HG03460 (cell line): ENCODE measurements around the gene MN1.

Experiments used
- ATAC-seq: cut with Tn5 transposase; IDR thresholded peaks from one replicate; pipeline ENCODE4 v1.9.1; 2021; ENCODE audit not compliant: unreplicated experiment

Gene MN1

DNA sequence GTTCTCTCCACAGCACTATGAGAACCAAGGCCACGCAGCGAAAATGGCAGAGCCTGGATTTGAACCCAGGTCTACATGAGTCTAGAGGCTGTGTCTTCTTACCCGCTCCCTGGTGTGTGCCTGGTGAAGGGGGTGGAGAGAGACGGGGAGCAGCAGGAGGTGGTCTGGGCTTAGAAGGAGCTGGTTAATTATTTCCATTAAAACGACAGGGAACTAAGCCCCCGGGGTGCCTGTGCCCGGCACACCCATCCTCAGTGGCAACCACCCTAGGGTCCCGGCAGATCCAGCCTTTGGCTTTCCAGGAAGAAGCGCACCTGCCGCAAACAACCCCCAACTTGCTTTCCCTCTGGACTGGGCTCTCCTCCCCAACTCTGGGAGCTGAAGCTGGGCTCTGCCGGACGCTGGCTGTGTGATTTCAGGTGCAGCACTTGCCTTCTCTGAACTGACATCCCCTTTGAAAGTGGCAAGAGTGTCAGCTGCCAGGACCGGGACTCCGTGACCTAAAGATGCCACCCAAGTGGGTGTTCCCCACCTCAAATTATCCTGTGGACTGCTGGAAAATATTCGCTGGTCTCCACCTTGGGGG is 35.8 kb downstream of the MN1 start:
- no peak for ATAC-seq

DNA sequence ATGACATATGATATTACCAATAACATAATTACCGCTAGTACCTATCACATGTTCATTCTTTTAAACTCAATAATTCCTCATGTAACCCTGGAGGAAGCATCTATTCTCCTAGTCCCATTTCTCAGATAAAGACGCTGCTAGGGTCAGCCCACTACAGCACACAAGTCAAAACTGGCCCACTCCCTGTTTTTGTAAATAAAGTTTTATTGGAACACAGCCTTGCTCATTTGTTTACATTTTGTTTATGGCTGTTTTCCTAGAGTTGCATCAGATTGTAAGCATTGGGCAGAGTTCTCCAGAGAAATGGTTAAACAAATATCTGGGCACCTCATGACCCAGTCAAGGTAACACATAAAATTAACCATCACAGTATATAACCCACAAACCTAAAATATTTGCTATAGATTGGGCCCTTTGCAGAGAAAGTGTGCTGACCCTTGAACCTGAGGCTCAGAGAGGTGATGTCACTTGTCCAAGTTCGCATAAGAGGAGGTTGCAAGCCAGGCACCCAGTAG is 36.8 kb downstream of the MN1 start:
- no peak for ATAC-seq

GRCh38 chr22:27761665-27762064 is 39.9 kb downstream of the MN1 start:
- ATAC-seq = no peak

DNA sequence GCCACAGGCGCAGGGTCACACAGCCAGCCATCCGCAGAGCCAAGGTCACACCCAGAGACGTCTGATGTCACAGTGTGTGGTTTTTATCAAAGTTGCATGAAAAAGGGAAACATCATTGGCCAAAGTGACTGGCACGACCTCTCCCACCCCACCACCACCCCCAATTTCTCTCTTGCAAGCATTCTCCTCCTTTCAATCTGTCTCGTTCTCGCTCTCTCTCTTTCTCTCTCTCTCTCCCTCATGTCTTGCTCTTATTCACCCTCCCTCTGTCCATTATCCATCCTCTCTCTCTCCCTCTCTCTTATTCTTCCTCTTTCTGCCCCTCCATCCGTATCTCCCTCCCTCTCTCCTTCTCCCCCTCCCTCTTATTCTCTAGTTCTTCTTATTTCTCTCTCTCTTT is 40.6 kb downstream of the MN1 start:
- ATAC-seq = no peak

GRCh38 chr22:27760474-27760873 is 41.1 kb downstream of the MN1 start:
- ATAC-seq = no peak

- ATAC-seq = no peak
Observed at GRCh38 chr22:27757928-27758525, 43.5 kb downstream of the MN1 start.

DNA sequence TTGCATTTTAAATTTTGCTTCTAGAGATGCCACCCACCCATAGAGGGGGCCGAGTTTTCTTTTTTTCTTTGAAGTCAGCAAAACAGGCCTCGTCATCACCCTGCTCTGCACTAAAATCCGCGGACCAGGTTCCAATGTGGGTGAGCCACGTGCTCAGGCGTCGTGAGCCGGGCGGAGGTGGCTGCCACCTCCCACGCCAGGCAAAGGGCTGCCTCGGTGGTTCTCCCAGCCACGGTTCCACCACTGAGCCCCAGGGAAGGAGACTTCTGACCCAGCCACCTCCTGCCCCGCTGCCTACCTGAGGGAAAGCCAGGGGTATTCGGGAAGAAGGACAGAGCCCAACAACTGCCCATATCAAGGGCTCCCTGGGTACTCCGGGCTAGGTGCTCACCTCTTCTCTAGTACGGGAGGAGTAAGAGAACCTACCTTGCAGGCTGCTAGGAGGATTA is 45.3 kb downstream of the MN1 start:
- no peak for ATAC-seq

- no peak for ATAC-seq
Observed at GRCh38 chr22:27755521-27756211, 45.9 kb downstream of the MN1 start.

DNA sequence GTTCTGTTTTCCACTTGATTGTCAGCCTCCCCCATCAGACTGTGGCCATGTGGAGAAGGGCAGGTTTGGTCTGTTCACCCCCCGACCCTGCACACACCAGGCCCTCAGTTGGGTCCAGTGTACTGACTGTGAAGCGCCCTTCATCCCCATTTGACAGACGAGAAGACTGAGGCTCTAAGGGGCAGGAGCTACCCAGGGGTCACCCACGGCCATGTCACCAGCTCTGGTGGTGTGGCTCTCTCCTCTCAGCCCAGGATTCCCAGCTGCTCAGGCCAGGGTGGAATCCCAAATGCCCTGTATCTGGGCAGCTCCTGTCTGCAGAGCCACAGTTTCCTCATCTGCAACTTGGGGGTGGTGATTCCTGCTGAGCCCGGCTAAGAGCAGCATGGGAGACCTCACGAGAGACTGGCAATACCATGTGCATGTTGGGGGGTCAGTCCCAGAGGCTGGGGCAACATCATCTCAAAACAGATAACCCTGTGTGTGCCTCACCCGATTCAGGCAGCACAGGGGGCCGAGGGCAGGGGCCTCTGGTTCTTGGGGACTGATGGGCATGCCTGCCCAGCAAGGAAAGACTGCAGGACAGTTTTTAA is 46.6 kb downstream of the MN1 start:
- ATAC-seq = no peak

DNA sequence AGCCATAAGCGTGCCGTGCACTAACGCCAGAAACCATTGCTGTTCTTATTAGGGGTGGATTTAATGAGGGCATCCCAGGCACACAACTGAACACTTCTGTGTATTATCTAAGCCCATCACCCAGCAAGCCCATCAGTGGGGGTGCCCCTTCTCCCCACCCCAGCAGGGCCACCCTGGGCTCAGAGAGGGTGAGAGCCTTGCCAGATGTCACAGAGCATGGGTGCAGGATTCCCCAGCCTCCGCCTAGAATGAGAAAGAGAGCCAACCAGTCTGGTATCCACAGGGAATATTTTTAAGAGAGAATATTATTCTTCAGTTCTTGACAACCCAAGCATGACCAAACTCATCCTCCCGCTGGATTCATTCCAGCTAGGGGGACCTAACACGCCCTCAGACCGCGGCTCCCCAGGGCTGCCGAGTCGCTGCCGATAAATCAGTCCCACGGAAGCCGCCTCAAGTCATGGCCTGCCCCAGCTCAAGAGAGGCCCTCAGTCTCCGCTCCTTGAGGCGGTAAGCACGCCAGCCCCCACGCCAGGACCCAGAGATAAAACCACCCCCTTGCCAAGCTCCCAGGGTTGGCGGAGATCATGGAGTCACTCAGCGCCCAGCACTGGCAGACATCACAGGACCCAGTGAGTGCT is 47.2 kb downstream of the MN1 start:
- ATAC-seq = no peak

DNA sequence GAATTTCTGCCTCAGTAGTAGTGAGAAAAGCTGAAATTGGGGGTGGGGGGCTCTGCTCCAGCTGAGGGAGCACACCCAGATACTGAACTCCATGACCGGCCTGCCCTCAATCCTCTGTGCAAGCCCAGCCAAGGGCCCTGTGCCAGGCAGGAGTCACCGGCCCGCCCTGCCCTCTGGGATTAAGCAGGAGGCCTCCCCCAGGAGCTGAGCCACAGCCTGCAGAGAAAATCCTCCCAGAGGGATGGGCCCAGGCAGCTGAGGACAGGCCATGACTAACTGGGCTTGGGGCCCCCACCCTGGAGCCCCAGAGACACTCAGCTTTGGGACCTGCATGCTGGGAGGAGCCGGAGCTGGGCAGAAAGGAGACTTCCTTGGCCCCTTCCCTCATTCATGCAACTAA is 48.8 kb downstream of the MN1 start:
- ATAC-seq = no peak

GRCh38 chr22:27752141-27752540 is 49.4 kb downstream of the MN1 start:
- no peak for ATAC-seq

- ATAC-seq = no peak
Observed at GRCh38 chr22:27751277-27752070, 50.1 kb downstream of the MN1 start.

DNA sequence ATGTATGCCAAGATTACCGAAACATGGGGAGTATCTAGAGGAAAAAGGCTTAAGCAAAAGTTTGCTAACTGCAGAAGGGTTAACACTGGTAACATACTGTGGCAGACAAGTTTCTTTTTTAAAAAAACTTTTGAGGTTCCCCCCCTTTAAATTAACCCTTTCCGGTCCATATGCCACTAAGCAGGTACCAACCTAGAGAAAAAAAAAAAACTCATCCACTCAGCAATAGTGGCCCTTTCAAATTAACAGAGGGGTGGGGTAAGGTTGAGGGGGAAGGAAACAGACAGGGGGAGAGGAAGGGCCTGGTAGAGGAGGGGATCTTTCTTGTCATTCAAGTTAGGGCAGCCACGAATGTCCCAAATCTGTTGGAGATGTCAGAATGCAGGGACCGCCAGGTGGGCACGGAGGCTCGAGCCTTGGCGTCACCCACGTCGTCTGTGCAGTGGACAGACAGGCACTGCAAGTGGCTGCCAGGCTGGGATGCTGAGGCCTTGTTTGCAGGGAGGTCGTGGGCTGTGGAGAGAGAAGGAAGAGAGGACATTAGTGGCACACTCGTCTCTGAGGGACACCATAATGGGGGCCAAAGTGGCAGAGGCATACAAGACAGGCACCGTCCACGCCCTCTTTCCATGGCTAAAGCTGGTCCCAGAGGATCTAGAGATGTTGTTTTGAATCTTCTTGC is 50.8 kb downstream of the MN1 start:
- no peak for ATAC-seq

GRCh38 chr22:27749597-27750225 is 51.8 kb downstream of the MN1 start:
- no peak for ATAC-seq

DNA sequence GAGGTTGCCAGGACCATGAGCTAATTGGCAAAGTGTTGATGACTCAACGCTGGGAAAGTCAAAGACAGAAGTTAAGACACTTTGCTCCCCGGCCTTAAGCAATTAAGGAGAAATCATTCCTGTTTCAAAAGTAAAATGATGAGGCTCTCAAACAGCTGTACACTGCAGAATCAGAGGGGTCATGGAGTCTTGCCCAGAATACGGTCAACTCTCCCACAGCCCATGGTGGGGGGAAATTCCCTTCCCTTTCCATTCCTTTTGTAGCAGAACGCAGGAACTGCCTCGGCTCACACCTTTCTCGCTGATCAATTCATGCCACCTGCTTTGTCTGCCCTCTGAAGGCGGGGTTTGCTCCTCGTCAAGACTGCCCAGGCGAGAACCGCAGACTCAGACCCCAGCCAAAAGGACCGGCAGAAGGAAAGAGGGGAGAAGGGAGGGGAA is 52.8 kb downstream of the MN1 start:
- no peak for ATAC-seq

DNA sequence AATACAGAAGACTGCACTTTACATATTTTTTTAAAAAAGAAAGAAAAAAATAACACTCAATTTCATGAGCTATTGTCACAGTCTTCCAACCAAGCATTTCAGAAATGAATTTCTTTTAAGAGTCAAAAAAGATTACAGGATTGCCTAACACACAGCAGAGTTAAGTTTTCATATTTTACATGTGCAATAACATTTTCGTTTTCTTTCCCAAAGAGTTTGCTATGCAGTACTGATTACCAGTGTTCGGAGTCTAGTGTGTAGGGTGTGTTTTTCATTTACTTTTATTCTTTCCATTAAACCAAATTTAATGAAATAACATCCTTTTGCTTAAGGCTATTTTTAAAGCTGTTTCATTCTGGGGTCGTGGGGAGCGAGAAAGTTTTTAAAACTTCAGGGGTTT is 53.2 kb downstream of the MN1 start:
- no peak for ATAC-seq

GRCh38 chr22:27747396-27748221 is 53.9 kb downstream of the MN1 start:
- ATAC-seq = no peak

DNA sequence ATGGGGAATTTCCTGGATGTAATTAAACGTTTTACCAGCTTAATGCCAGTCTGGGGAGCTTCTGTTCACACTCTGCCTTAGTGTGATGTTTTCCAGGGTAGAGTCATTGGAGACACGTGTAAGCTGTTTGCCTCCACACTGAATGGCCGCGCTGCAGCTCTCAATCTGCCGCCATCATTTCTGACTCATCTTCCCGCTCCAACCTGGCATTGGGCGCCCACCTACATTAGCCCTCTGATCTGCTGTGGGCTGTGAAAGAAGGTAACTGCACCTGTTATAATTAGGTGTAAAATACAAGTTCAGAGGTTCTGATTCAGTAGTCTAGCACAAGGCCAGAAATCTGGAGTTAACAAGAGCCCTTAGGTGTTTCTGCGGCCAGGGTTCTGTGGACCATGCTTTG is 54.6 kb downstream of the MN1 start:
- no peak for ATAC-seq
